Neuronal stem cell (in vitro differentiated cells): ENCODE data around the gene RPS15.
A peak's percentile ranks its signal among the peaks of the same experiment; 100 is the strongest.

ENCODE experiments used
- DNase-seq: peaks from one replicate; pipeline ENCODE4 v3.0.0-alpha.2; 2013; ENCODE audit warnings: low spot score
- H2AFZ ChIP-seq: one replicate; pipeline ENCODE4 v1.6.1; 2013; ENCODE audit warnings: mild to moderate bottlenecking, low read length, inconsistent platforms
- H2AK5ac ChIP-seq: 2 replicates; pipeline ENCODE4 v1.6.1; 2013; ENCODE audit warnings: low read depth, mild to moderate bottlenecking, inconsistent platforms, low read length, moderate library complexity, mixed read lengths
- H2BK120ac ChIP-seq: 2 replicates; pipeline ENCODE4 v1.6.1; 2013; ENCODE audit warnings: low read depth, mild to moderate bottlenecking, inconsistent platforms, low read length, moderate library complexity, mixed read lengths
- H2BK12ac ChIP-seq: one replicate; pipeline ENCODE4 v1.6.1; 2013; ENCODE audit warnings: low read length, inconsistent platforms
- H2BK15ac ChIP-seq: 2 replicates; pipeline ENCODE4 v1.6.1; 2013; ENCODE audit warnings: mild to moderate bottlenecking, low read length, inconsistent platforms, mixed read lengths
- H2BK5ac ChIP-seq: one replicate; pipeline ENCODE4 v1.6.1; 2013; ENCODE audit warnings: inconsistent platforms, mild to moderate bottlenecking, low read length, moderate library complexity
- H3K14ac ChIP-seq: one replicate; pipeline ENCODE4 v1.6.1; 2013; ENCODE audit warnings: low read length, inconsistent platforms
- H3K18ac ChIP-seq: 2 replicates; pipeline ENCODE4 v1.6.1; 2013; ENCODE audit warnings: low read length, inconsistent platforms
- H3K23ac ChIP-seq: 2 replicates; pipeline ENCODE4 v1.6.1; 2013; ENCODE audit warnings: low read depth, mild to moderate bottlenecking, mixed read lengths, low read length, inconsistent platforms; ENCODE audit not compliant: poor library complexity
- H3K27ac ChIP-seq: replicated peaks from 3 replicates; pipeline ENCODE4 v1.5.1; 2013; ENCODE audit warnings: low read length, inconsistent platforms
- H3K27me3 ChIP-seq, 3 experiments: 2 replicates each; pipeline ENCODE4 v1.6.1; 2013; ENCODE audit warnings: low read length in 3 of 3, mild to moderate bottlenecking in 2 of 3, inconsistent platforms in 1 of 3, low read depth in 1 of 3, mixed read lengths in 1 of 3, moderate library complexity in 1 of 3; ENCODE audit not compliant: control insufficient read depth in 3 of 3, insufficient read depth in 3 of 3
- H3K36me3 ChIP-seq, 2 donors: replicated peaks in 1 of 2; 2 replicates each; pipeline ENCODE4 v1.6.1; 2013; ENCODE audit warnings: low read length in 2 of 2; ENCODE audit not compliant: control insufficient read depth in 2 of 2, insufficient read depth in 2 of 2
- H3K4ac ChIP-seq: 2 replicates; pipeline ENCODE4 v1.6.1; 2013; ENCODE audit warnings: inconsistent platforms, mild to moderate bottlenecking, low read length, moderate library complexity
- H3K4me1 ChIP-seq, 2 donors: 1 replicate in 1 of 2; 2 replicates in 1 of 2; pipeline ENCODE4 v1.6.1; 2013; ENCODE audit warnings: low read length in 2 of 2, low read depth in 1 of 2; ENCODE audit not compliant: control insufficient read depth in 2 of 2, insufficient read depth in 1 of 2
- H3K4me2 ChIP-seq: one replicate; pipeline ENCODE4 v1.6.1; 2013; ENCODE audit warnings: mild to moderate bottlenecking, low read length, inconsistent platforms; ENCODE audit not compliant: insufficient read depth, poor library complexity, severe bottlenecking
- H3K4me3 ChIP-seq, 2 donors: 2 replicates each; pipeline ENCODE4 v1.5.1; 2013; ENCODE audit warnings: low read length in 2 of 2, mild to moderate bottlenecking in 2 of 2, inconsistent platforms in 1 of 2, moderate library complexity in 1 of 2
- H3K79me1 ChIP-seq: one replicate; pipeline ENCODE4 v1.6.1; 2013; ENCODE audit warnings: low read depth, mild to moderate bottlenecking, inconsistent platforms, low read length, moderate library complexity
- H3K9ac ChIP-seq: one replicate; pipeline ENCODE4 v1.6.1; 2013; ENCODE audit warnings: mild to moderate bottlenecking, low read depth, low read length, inconsistent platforms; ENCODE audit not compliant: poor library complexity
- H3K9me3 ChIP-seq, 2 donors: replicated peaks in 1 of 2; 2 replicates each; pipeline versions ENCODE3 to v1.6.1; 2013; ENCODE audit warnings: low read length in 2 of 2, mild to moderate bottlenecking in 2 of 2, inconsistent platforms in 1 of 2, low read depth in 1 of 2, mixed read lengths in 1 of 2, moderate library complexity in 1 of 2; ENCODE audit not compliant: control insufficient read depth in 2 of 2, insufficient read depth in 1 of 2
- H4K8ac ChIP-seq: one replicate; pipeline ENCODE4 v1.6.1; 2013; ENCODE audit warnings: low read depth, mild to moderate bottlenecking, inconsistent platforms, low read length, moderate library complexity
- H4K91ac ChIP-seq: one replicate; pipeline ENCODE4 v1.6.1; 2013; ENCODE audit warnings: low read length, low read depth, mild to moderate bottlenecking, inconsistent platforms; ENCODE audit not compliant: poor library complexity
- WGBS, 2 donors: extraction: QIAGEN DNeasy Blood & Tissue Kit; methylation state at CpG; one replicate each; pipeline ENCODE4 v1.1.7; 2013; ENCODE audit warnings: missing lambda C conversion rate in 2 of 2, mixed read lengths in 1 of 2; ENCODE audit not compliant: insufficient read length in 2 of 2, insufficient replicate concordance in 1 of 2; ENCODE audit errors: extremely low coverage in 2 of 2; 5-methylcytosine and 5-hydroxymethylcytosine counted together

Gene RPS15

GRCh38 chr19:1455336-1456120 lies 17.3 kb downstream of the RPS15 start:
- H4K91ac ChIP-seq = no peak overlapping the region
- peaks cover 17% of the 10 kb centered on the region for H3K79me1 ChIP-seq
- H3K36me3 ChIP-seq = peaks cover 30 to 81% of the 10 kb centered on the region in 2 donors
- no peak overlapping the region for H2AFZ ChIP-seq
- H3K18ac ChIP-seq = peak overlapping the region; percentile 80
- H3K4me1 ChIP-seq = peaks cover 28 to 31% of the 10 kb centered on the region in 2 donors
- WGBS, 2 donors = no CpG with 5 or more reads among the region's 42 CpGs
- H3K4ac ChIP-seq = peak overlapping the region; percentile 53
- peak overlapping the region; percentile 82 for H3K14ac ChIP-seq
- H2AK5ac ChIP-seq = peak overlapping the region; percentile 56
- peak overlapping the region in 1 of 2 donors; percentile 36 for H3K4me3 ChIP-seq
- H2BK12ac ChIP-seq = peak overlapping the region; percentile 73
- no peaks in the 10 kb centered on the region for H3K9me3 ChIP-seq
- DNase-seq = no peak
- H2BK120ac ChIP-seq = no peak overlapping the region
- H3K27ac ChIP-seq = no peak overlapping the region
- peak overlapping the region; percentile 13 for H2BK5ac ChIP-seq
- H4K8ac ChIP-seq = no peak overlapping the region
- H3K23ac ChIP-seq = peak overlapping the region; percentile 91
- no peak overlapping the region for H3K4me2 ChIP-seq
- H2BK15ac ChIP-seq = peak overlapping the region; percentile 26
- no peak overlapping the region for H3K9ac ChIP-seq
- H3K27me3 ChIP-seq = no peaks in the 10 kb centered on the region

GRCh38 chr19:1456121-1456900 lies 18.1 kb downstream of the RPS15 start:
- Histone ChIP-seq H3K4me2 (no peak overlapping the region), H4K8ac (peak overlapping the region; percentile 17), H2BK12ac (no peak overlapping the region), H3K14ac (no peak overlapping the region), H3K27ac (no peak overlapping the region), H2BK15ac (no peak overlapping the region), H3K79me1 (peaks cover 17% of the 10 kb centered on the region), H3K4me3 (peak overlapping the region in 1 of 2 donors; percentile 25), H2BK5ac (no peak overlapping the region), H3K27me3 (no peaks in the 10 kb centered on the region), H4K91ac (no peak overlapping the region), H3K23ac (peak overlapping the region; percentile 85), H2BK120ac (no peak overlapping the region), H3K4me1 (peaks cover 20 to 23% of the 10 kb centered on the region in 2 donors), H2AK5ac (peak overlapping the region; percentile 16), H3K18ac (peak overlapping the region; percentile 38), H2AFZ (no peak overlapping the region), H3K9ac (peak overlapping the region; percentile 21), H3K36me3 (peaks cover 31 to 89% of the 10 kb centered on the region in 2 donors), H3K9me3 (no peaks in the 10 kb centered on the region), H3K4ac (no peak overlapping the region)
- DNase-seq = no peak
- WGBS, 2 donors = no CpG with 5 or more reads among the region's 43 CpGs

GRCh38 chr19:1457031-1457739 lies 19.0 kb downstream of the RPS15 start:
- H2BK5ac ChIP-seq = no peak overlapping the region
- H3K36me3 ChIP-seq = peaks cover 34 to 95% of the 10 kb centered on the region in 2 donors
- no peak overlapping the region for H2AK5ac ChIP-seq
- H3K4ac ChIP-seq = no peak overlapping the region
- no peak overlapping the region for H3K14ac ChIP-seq
- H3K18ac ChIP-seq = peak overlapping the region; percentile 28
- no peak overlapping the region for H2BK15ac ChIP-seq
- no peaks in the 10 kb centered on the region for H3K27me3 ChIP-seq
- no peak overlapping the region for H3K4me3 ChIP-seq
- no peak overlapping the region for H4K91ac ChIP-seq
- H2BK12ac ChIP-seq = peak overlapping the region; percentile 30
- peaks cover 17% of the 10 kb centered on the region for H3K79me1 ChIP-seq
- H4K8ac ChIP-seq = no peak overlapping the region
- no peak overlapping the region for H2AFZ ChIP-seq
- no CpG with 5 or more reads among the region's 48 CpGs for WGBS, 2 donors
- no peak overlapping the region for H2BK120ac ChIP-seq
- H3K9me3 ChIP-seq = no peaks in the 10 kb centered on the region
- H3K23ac ChIP-seq = peak overlapping the region; percentile 80
- H3K27ac ChIP-seq = no peak overlapping the region
- H3K9ac ChIP-seq = peak overlapping the region; percentile 63
- H3K4me1 ChIP-seq = peaks cover 15 to 16% of the 10 kb centered on the region in 2 donors
- DNase-seq = no peak
- no peak overlapping the region for H3K4me2 ChIP-seq
